ENCODE results near the gene SLC44A2. TPM values are rescaled to one million over a fixed set of nuclear protein-coding genes. Genes with fewer than 3 reads are reported as not detected.
"Not testable (repeated sequence)": the region's sequence is repeated elsewhere in the genome, so short reads cannot be mapped to it uniquely, and the experiment has no call there.

Gene SLC44A2
- total RNA-seq, 4 donors from 2014 or later: 86.0 to 141 (median 113) TPM

DNA sequence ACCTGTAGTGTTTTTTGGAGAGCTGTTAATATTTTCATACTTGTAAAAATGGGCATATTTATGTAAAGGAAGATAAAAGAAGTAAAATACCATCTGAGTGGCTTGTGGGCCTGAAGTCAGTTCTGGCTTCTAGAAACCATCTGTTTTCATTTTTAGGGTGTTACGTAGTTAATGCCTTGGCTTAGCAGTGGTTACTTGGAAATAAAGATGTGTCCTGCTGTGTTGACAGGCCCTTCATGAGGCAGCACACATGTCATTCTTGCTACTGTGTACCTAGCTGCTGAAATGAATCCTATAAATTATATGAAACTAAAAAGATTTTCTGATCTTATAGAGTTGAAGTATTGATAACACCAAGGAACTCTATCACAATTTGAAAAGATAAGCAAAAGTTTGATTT lies 44.8 kb downstream of the SLC44A2 start:
- Histone ChIP-seq H3K27ac (no peak overlapping the region), H3K36me3 (peaks cover 11 to 16% of the 10 kb centered on the region in 2 donors), H3K4me3 (replicated peaks in 1 of 3) (no peak overlapping the region), H3K27me3 (no peaks in the 10 kb centered on the region), H3K9me3 (no peaks in the 10 kb centered on the region), H3K4me1 (peaks cover 0 to 14% of the 10 kb centered on the region in 2 donors)
- TF ChIP-seq CTCF (IDR thresholded peaks at IDR 0.05): no peak
- no peak for TF ChIP-seq POLR2A (IDR thresholded peaks at IDR 0.05)
- no peak for DNase-seq
- WGBS, 2 donors: 63 to 91% methylated on average over 1 of the region's 1 CpG
- intact Hi-C loops (cut with DNase I): no loop called here

- Histone ChIP-seq H3K27ac (no peak overlapping the region), H3K27me3 (no peaks in the 10 kb centered on the region), H3K4me3 (replicated peaks in 1 of 3) (no peak overlapping the region), H3K9me3 (no peaks in the 10 kb centered on the region), H3K4me1 (peaks cover 0 to 14% of the 10 kb centered on the region in 2 donors), H3K36me3 (peaks cover 11 to 16% of the 10 kb centered on the region in 2 donors)
- TF ChIP-seq POLR2A (IDR thresholded peaks at IDR 0.05): no peak
- TF ChIP-seq CTCF (IDR thresholded peaks at IDR 0.05): no peak
- intact Hi-C loops (cut with DNase I): no loop called here
- DNase-seq: no peak
- WGBS, 2 donors: 88 to 89% methylated on average over 21 to 24 of the region's 24 CpGs
Measured at GRCh38 chr19:10670876-10671804, 45.8 kb downstream of the SLC44A2 start.

DNA sequence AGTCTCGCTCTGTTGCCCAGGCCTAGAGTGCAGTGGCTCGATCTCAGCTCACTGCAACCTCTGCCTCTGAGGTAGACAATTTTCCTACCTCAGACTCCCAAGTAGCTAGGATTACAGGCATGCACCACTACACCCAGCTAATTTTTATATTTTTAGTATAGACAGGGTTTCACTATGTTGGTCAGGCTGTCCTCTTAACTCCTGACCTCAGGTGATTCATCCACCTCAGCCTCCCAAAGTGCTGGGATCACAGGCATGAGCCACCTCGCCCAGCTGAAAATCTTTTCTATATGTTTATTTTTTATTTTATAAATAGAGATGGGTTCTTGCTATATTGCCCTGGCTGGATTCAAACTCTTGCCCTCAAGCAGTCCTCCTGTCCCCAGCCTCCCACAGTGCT lies 46.6 kb downstream of the SLC44A2 start:
- peaks cover 0 to 14% of the 10 kb centered on the region in 2 donors for H3K4me1 ChIP-seq
- 91 to 95% methylated on average over 3 of the region's 3 CpGs for WGBS, 2 donors
- H3K9me3 ChIP-seq; intact Hi-C loops (cut with DNase I); H3K27me3 ChIP-seq; H3K4me3 ChIP-seq (replicated peaks in 1 of 3); H3K27ac ChIP-seq; DNase-seq: not testable (repeated sequence)
- H3K36me3 ChIP-seq: peaks cover 13 to 17% of the 10 kb centered on the region in 2 donors

DNA sequence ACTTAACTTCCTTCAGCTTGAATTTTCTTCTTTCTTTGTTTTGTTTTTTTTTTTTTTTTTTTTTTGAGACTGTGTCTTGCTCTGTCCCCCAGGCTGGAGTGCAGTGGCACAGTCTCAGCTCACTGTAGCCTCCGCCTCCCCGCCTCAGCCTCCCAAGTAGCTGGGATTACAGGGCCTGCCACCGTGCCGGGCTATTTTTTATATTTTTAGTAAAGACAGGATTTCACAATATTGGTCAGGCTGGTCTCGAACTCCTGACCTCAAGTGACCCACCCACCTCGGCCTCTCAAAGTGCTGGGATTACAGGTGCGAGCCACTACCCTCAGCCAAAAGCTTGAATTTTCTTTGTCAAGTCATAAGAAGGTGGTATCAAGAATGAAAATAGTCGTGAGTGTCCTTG lies 49.9 kb downstream of the SLC44A2 start:
- H3K4me3 ChIP-seq (replicated peaks in 1 of 3); DNase-seq; H3K27ac ChIP-seq; H3K9me3 ChIP-seq; H3K4me1 ChIP-seq; intact Hi-C loops (cut with DNase I); H3K27me3 ChIP-seq: not testable (repeated sequence)
- peaks cover 46 to 50% of the 10 kb centered on the region in 2 donors for H3K36me3 ChIP-seq
- 90 to 95% methylated on average over 8 of the region's 8 CpGs for WGBS, 2 donors

DNA sequence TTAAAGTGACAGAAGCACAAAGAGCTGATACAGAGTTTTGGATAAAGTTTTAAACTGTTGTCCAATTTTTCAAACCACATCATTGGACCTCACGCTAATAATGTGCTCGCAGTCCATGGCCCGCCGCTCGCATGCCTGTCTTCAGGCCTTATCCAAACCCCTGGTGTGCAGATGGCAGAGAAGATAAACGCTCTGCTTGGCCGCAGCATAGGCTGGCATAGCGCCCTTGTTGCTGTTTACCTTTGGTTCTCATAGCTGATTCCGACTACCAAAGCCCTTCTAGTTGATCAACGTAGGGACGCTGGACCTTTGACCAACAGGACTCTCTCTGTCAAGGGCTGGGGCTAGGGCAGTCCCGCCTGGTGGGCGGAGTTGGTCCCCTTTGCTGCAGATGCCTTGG lies 52.4 kb downstream of the SLC44A2 start:
- WGBS, 2 donors: 84 to 92% methylated on average over 13 of the region's 13 CpGs
- no peak for TF ChIP-seq CTCF (IDR thresholded peaks at IDR 0.05)
- no peak for TF ChIP-seq POLR2A (IDR thresholded peaks at IDR 0.05)
- H3K36me3 ChIP-seq: peaks cover 60 to 63% of the 10 kb centered on the region in 2 donors

GRCh38 chr19:10678813-10679212 lies 53.5 kb downstream of the SLC44A2 start:
- TF ChIP-seq CTCF (IDR thresholded peaks at IDR 0.05): no peak
- no peak for TF ChIP-seq POLR2A (IDR thresholded peaks at IDR 0.05)
- intact Hi-C loops (cut with DNase I): no loop called here
- H3K27ac ChIP-seq: no peak overlapping the region
- DNase-seq: no peak
- H3K9me3 ChIP-seq: no peaks in the 10 kb centered on the region
- H3K4me1 ChIP-seq: no peaks in the 10 kb centered on the region
- no peaks in the 10 kb centered on the region for H3K27me3 ChIP-seq
- no peak overlapping the region for H3K4me3 ChIP-seq (replicated peaks in 1 of 3)
- 91 to 96% methylated on average over 9 to 12 of the region's 12 CpGs for WGBS, 2 donors
- peaks cover 70% of the 10 kb centered on the region in 2 donors for H3K36me3 ChIP-seq

More for the DNA sequence above, 52.4 kb downstream of the SLC44A2 start:
- no peak overlapping the region for H3K4me3 ChIP-seq (replicated peaks in 1 of 3)
- intact Hi-C loops (cut with DNase I): no loop called here
- H3K4me1 ChIP-seq: peaks cover 0 to 4% of the 10 kb centered on the region in 2 donors
- DNase-seq: no peak
- no peaks in the 10 kb centered on the region for H3K9me3 ChIP-seq
- no peaks in the 10 kb centered on the region for H3K27me3 ChIP-seq
- H3K27ac ChIP-seq: no peak overlapping the region
